Right lobe of liver (tissue), 4 donors: Measurements from ENCODE around the gene KPTN.

Experiments
- CTCF ChIP-seq, 4 donors: fragments of 200-600 bp in 3 of 4; fragments of 450-650 bp in 1 of 4; IDR thresholded peaks; one replicate each; pipeline versions ENCODE4 v1.5.1 to v1.8.0; 2016 to 2022; ENCODE audit warnings: antibody characterized with exemption in 4 of 4, mild to moderate bottlenecking in 2 of 4
- POLR2A ChIP-seq: fragments of 450-650 bp; IDR thresholded peaks from one replicate; pipeline ENCODE4 v1.6.1; 2017; ENCODE audit warnings: antibody characterized with exemption, mild to moderate bottlenecking
- donor health status: DM: no; HTN: no; CAD: no.
- donor health status: DM: no; HTN: no; CAD: no.
- donor health status: DM: no; HTN: yes; CAD: no.

- TF ChIP-seq CTCF (IDR thresholded peaks at IDR 0.05): peak; percentile 87 to 91 (median 88)
- TF ChIP-seq POLR2A: no peak
Measured at GRCh38 chr19:47436712-47437401, 47.2 kb downstream of the KPTN start.
